Upper lobe of left lung (tissue), 6 donors: ENCODE measurements around the gene HTR2B. TPM values are rescaled to one million over a fixed set of nuclear protein-coding genes. Genes with fewer than 3 reads are reported as not detected.

Experiments
- ATAC-seq, 2 donors: fragments of 200-7000 bp; cut with Tn5 transposase; one replicate each; pipeline ENCODE4 v1.9.1; 2022; ENCODE audit warnings: mild to moderate bottlenecking in 2 of 2, moderate library complexity in 2 of 2; ENCODE audit not compliant: low FRiP score in 2 of 2
- DNase-seq, 2 donors: peaks; one replicate each; pipeline ENCODE4 v3.0.0-alpha.2; 2019 to 2020
- H3K27ac ChIP-seq, 4 donors: fragments of 200-600 bp; sonication (generic); one replicate each; pipeline ENCODE4 v1.5.1; 2016 to 2019
- H3K27me3 ChIP-seq, 4 donors: fragments of 200-600 bp; sonication (generic); one replicate each; pipeline ENCODE4 v1.5.1; 2017 to 2019
- H3K36me3 ChIP-seq, 4 donors: fragments of 200-600 bp; sonication (generic); one replicate each; pipeline ENCODE4 v1.5.1; 2016 to 2019
- H3K4me1 ChIP-seq, 4 donors: fragments of 200-600 bp; sonication (generic); one replicate each; pipeline ENCODE4 v1.5.1; 2018 to 2019
- H3K4me3 ChIP-seq, 4 donors: fragments of 200-600 bp; sonication (generic); one replicate each; pipeline ENCODE4 v1.5.1; 2017 to 2019; ENCODE audit warnings: mild to moderate bottlenecking in 2 of 4, moderate library complexity in 1 of 4
- H3K9me3 ChIP-seq, 4 donors: fragments of 200-600 bp; sonication (generic); one replicate each; pipeline ENCODE4 v1.5.1; 2018 to 2019
- EP300 ChIP-seq, 4 donors: sonication (generic); formaldehyde crosslinking; IDR thresholded peaks; one replicate each; pipeline ENCODE4 v1.5.1; 2017; ENCODE audit warnings: antibody characterized with exemption in 4 of 4, control low read depth in 2 of 4
- POLR2A ChIP-seq, 4 donors: fragments of 450-650 bp; IDR thresholded peaks; one replicate each; pipeline ENCODE4 v1.5.1; 2016 to 2017; ENCODE audit warnings: antibody characterized with exemption in 4 of 4, mild to moderate bottlenecking in 2 of 4
- POLR2AphosphoS5 ChIP-seq, 2 donors: sonication (generic); formaldehyde crosslinking; IDR thresholded peaks; one replicate each; pipeline ENCODE4 v1.5.1; 2017; ENCODE audit warnings: antibody characterized with exemption in 2 of 2
- WGBS, 2 donors: methylation state at CpG; one replicate each; pipeline ENCODE4 v1.1.5; 2017 to 2018; 5-methylcytosine and 5-hydroxymethylcytosine counted together
- total RNA-seq, 6 donors: library from RNA; depleted of rRNA in 4 of 6; stranded (reverse); fragments of >200 nt in 4 of 6; gene quantifications; one replicate each; pipeline versions ENCODE4 v1.1.0 to v1.2.1, GENCODE V29; 2016 to 2021
- TF ChIP-seq, protein P1 (sequence below), 6 experiments: fragments of 450-650 bp in 4 of 6; fragments of 200-600 bp in 2 of 6; sonication (generic) in 2 of 6; IDR thresholded peaks; one replicate each; pipeline ENCODE4 v1.5.1; 2016 to 2019; ENCODE audit warnings: antibody characterized with exemption in 6 of 6
- donor health status: DM: no; HTN: no; CAD: no; lungs with moderate emphysema.
- donor health status: DM: no; HTN: yes; CAD: no; lungs with severe emphysema.

The HTR2B gene
- total RNA-seq, 6 donors from 2014 or later = 0.15 to 1.0 (median 0.37) TPM; not detected in 1

DNA sequence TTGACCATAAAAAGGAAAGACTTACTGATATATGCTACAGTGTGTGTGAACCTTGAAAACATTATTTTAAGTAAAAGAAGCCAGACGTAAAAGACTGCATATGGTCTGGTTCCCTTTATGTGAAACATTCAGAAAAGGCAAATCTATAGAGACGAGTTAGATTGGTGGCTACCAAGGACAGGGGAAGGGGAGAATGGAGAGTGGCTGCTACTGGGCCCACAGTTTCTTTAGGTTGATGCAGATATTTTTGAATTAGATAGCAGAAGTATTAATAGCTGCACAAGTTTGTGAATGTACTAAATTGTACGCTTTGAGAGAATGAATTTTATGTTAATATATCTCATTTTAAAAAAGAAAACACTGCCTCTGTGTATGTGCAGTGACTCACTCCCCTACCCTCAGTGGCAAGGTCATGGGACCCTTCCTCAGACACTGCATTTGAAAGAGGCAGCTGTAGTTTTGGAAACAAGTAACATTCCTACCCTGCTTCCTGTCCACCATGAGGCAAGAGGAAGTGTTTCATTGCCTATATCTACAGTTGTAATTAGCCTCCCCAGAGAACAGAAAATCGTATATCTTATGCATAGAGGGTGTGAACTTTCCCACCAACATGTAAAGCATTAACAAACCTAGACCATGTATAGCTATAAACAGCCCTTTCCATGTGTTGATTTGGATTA, 43.8 kb upstream of the HTR2B start:
- whole genome bisulfite sequencing, 2 donors = 78% methylated on average over 4 of the region's 4 CpGs
- ATAC-seq (peak in 1 of 2 donors; percentile 40), DNase-seq (no peak)
- H3K9me3 ChIP-seq = no peaks in the 10 kb centered on the region
- no peak overlapping the region for H3K4me3 ChIP-seq
- H3K27me3 ChIP-seq = no peaks in the 10 kb centered on the region
- H3K36me3 ChIP-seq = peaks cover 13 to 71% (median 37%) of the 10 kb centered on the region in 4 donors
- peak overlapping the region in 1 of 4 donors; percentile 7 for H3K27ac ChIP-seq
- H3K4me1 ChIP-seq = peaks cover 0 to 5% (median 0%) of the 10 kb centered on the region in 4 donors
- TF ChIP-seq EP300 (IDR thresholded peaks at IDR 0.05) (no peak), POLR2AphosphoS5 (IDR thresholded peaks at IDR 0.05) (no peak), POLR2A (IDR thresholded peaks at IDR 0.05) (no peak)
- TF ChIP-seq, protein P1, sequence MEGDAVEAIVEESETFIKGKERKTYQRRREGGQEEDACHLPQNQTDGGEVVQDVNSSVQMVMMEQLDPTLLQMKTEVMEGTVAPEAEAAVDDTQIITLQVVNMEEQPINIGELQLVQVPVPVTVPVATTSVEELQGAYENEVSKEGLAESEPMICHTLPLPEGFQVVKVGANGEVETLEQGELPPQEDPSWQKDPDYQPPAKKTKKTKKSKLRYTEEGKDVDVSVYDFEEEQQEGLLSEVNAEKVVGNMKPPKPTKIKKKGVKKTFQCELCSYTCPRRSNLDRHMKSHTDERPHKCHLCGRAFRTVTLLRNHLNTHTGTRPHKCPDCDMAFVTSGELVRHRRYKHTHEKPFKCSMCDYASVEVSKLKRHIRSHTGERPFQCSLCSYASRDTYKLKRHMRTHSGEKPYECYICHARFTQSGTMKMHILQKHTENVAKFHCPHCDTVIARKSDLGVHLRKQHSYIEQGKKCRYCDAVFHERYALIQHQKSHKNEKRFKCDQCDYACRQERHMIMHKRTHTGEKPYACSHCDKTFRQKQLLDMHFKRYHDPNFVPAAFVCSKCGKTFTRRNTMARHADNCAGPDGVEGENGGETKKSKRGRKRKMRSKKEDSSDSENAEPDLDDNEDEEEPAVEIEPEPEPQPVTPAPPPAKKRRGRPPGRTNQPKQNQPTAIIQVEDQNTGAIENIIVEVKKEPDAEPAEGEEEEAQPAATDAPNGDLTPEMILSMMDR (IDR thresholded peaks at IDR 0.05) = no peak

DNA sequence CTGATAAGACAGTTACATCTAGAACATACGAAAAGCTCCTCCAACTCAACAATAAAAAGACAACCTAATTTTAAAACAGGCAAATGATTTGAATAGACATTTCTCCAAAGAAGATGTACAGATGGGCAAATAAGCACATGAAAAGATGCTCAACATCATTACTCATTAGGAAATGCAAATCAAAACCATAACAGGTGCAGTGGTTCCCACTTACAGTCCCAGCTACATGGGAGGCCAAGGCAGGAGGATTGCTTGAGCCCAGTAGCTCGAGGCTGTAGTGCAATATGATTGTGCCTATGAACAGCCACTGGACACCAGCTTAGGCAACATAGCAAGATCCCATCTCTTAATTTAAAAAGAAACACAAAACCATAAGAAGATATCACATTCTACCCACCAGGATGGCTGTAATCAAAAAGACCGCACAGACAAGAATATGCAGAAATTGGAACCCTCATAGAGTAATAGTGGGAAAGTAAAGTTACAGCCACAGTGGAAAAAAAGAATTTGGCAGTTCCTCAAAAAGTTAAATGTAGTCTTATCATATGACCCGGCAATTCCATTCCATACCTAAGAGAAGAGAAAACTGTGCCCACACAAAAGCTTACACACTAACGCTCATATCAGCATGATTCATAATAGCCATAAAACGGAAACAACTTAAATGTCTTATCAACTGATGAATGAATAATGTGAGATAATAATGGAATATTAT, 43.1 kb upstream of the HTR2B start:
- Histone ChIP-seq H3K9me3 (no peaks in the 10 kb centered on the region), H3K36me3 (peaks cover 13 to 74% (median 34%) of the 10 kb centered on the region in 4 donors), H3K27me3 (no peaks in the 10 kb centered on the region), H3K27ac (no peak overlapping the region), H3K4me3 (no peak overlapping the region), H3K4me1 (peaks cover 0 to 5% (median 0%) of the 10 kb centered on the region in 4 donors)
- no peak for ATAC-seq
- no peak for TF ChIP-seq EP300 (IDR thresholded peaks at IDR 0.05)
- TF ChIP-seq POLR2A (IDR thresholded peaks at IDR 0.05) = no peak
- TF ChIP-seq, protein P1 (IDR thresholded peaks at IDR 0.05) = no peak
- TF ChIP-seq POLR2AphosphoS5 (IDR thresholded peaks at IDR 0.05) = no peak
- 83% methylated on average over 6 of the region's 6 CpGs for WGBS, 2 donors
- no peak for DNase-seq

DNA sequence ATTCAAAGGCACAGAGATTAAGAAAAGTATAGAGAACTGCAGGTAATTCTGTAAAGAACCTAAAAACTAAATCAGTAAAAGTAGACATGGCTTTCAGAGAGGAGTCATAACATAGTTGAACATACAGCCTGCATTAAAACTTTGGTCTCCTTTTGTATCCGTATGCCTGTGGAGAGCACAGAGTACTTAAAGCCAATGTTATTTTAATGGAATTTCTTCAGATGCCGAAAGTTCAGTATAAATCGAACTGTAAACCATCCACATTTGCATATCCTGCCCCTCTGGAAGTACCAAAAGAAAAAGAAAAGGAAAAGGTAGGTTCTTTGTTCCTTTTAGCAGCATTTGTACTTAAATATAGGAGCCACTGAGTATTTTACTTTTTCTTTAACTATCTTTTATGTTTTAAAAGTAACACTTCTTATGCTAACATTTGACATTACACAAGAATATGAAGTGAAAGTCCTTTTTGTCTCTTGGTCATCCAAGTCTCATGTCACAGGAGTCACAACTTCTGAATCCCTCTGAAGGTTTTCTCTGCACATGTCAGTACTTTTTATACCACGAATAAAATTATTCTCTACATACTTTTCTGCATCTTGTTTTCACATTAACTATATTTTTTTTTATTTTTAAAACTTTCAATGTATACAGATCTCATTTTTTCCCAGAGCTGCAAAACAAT, 38.7 kb upstream of the HTR2B start:
- Histone ChIP-seq H3K4me1 (peaks cover 0 to 9% (median 4%) of the 10 kb centered on the region in 4 donors), H3K9me3 (no peaks in the 10 kb centered on the region), H3K27ac (peak overlapping the region in 2 of 4 donors; percentile 55 to 59), H3K36me3 (peaks cover 9 to 60% (median 22%) of the 10 kb centered on the region in 4 donors), H3K4me3 (no peak overlapping the region), H3K27me3 (no peaks in the 10 kb centered on the region)
- ATAC-seq = no peak
- DNase-seq = no peak
- WGBS, 2 donors = 92 to 93% methylated on average over 4 of the region's 4 CpGs
- TF ChIP-seq, protein P1 (IDR thresholded peaks at IDR 0.05) = no peak
- TF ChIP-seq EP300 (IDR thresholded peaks at IDR 0.05) (no peak), POLR2A (IDR thresholded peaks at IDR 0.05) (no peak), POLR2AphosphoS5 (IDR thresholded peaks at IDR 0.05) (no peak)

DNA sequence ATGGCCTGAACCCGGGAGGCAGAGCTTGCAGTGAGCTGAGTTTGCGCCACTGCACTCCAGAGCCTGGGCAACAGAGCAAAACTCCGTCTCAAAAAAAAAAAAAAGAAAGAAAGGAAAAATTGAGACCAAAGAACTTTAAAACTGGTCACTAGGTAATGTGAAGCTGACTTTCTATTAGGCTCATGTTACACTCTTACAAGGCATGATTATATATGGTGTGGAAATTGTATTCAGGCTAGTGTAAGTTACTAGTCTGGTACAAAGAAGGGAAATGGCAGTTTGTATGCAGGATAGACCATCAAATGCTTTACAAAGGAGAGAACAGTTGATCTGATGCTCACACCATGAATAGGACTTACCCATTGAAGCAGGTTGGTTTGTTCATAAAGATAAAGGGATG, 38.2 kb upstream of the HTR2B start:
- WGBS, 2 donors = 93 to 96% methylated on average over 3 of the region's 3 CpGs
- Histone ChIP-seq H3K9me3 (no peaks in the 10 kb centered on the region), H3K36me3 (peaks cover 9 to 61% (median 22%) of the 10 kb centered on the region in 4 donors), H3K27ac (peak overlapping the region in 2 of 4 donors; percentile 55 to 59), H3K4me1 (peaks cover 0 to 9% (median 4%) of the 10 kb centered on the region in 4 donors), H3K27me3 (no peaks in the 10 kb centered on the region), H3K4me3 (no peak overlapping the region)
- ATAC-seq (no peak), DNase-seq (no peak)
- TF ChIP-seq POLR2A (IDR thresholded peaks at IDR 0.05) (no peak), EP300 (IDR thresholded peaks at IDR 0.05) (no peak), POLR2AphosphoS5 (IDR thresholded peaks at IDR 0.05) (no peak)
- TF ChIP-seq, protein P1 (IDR thresholded peaks at IDR 0.05) = no peak
